ENCODE measurements around the gene TNK1. TPM values are rescaled to one million over a fixed set of nuclear protein-coding genes. Genes with fewer than 3 reads are reported as not detected.
A peak's percentile ranks its signal among the peaks of the same experiment; 100 is the strongest.

TNK1 gene
- total RNA-seq, 1 donor from 2014 or later: 4.9 TPM

GRCh38 chr17:7437950-7438614 lies 57.2 kb downstream of the TNK1 start:
- peak overlapping the region; percentile 85 for H3K27ac Mint-ChIP-seq
- peaks cover 43% of the 10 kb centered on the region for H3K4me1 Mint-ChIP-seq (ENCODE audit: low read depth)
- peaks cover 7% of the 10 kb centered on the region for H3K27me3 Mint-ChIP-seq (ENCODE audit: insufficient read depth)
- intact Hi-C loops (cut with micrococcal nuclease): loop anchor here (1.0 to 5.0 kb wide), 4 partner anchors 43 to 391 kb away; partner anchors contain the start of gene PLSCR3
- peak overlapping the region; percentile 81 for H3K4me3 Mint-ChIP-seq
- peaks cover 14% of the 10 kb centered on the region for H3K36me3 Mint-ChIP-seq (ENCODE audit: low read depth)
- no peaks in the 10 kb centered on the region for H3K9me3 Mint-ChIP-seq
- DNase-seq (ENCODE audit: low spot score): peak; percentile 72

DNA sequence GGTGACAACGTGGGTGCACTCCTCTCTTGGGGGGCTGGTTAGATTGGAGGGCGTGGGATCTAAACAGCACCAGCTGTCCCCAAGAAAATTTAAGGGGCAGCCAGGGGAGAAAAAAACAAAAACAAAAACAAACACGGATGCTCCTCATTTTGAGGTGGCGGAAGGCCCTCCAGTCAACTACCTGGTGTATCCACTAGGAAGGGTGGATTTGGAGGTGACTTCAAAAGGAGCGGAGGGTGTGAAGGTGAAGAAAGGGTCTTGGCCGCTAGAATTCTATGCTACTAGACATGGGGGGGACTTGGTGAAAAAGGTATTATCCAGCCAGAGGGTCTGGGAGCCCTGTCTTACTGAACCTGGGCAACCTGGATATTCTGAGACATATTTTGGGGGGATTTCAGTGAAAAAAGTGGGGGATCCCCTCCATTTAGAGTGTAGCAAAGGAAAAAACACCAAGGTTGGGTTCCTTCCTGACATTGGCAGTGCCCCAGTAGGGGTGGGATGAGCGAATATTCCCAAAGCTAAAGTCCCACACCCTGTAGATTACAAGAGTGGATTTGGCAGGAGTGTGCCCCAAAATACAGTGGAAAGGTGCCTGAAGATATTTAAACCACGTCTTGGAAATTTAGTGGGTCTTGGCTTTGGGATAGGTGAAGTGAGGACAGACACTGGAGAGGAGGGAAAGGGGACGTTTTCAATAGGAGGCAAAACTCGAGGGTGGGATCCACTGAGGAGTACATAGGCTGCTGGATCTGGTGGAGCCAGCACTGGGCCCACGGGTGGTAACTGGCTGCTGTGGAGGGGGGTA lies 58.0 kb downstream of the TNK1 start:
- H3K36me3 Mint-ChIP-seq (ENCODE audit: low read depth): peaks cover 16% of the 10 kb centered on the region
- H3K4me1 Mint-ChIP-seq (ENCODE audit: low read depth): peaks cover 43% of the 10 kb centered on the region
- DNase-seq (ENCODE audit: low spot score): no peak
- intact Hi-C loops (cut with micrococcal nuclease): loop anchor here (1.0 to 5.0 kb wide), 3 partner anchors 8 to 392 kb away; no protein-coding TSS in a partner anchor
- H3K9me3 Mint-ChIP-seq: no peaks in the 10 kb centered on the region
- peaks cover 7% of the 10 kb centered on the region for H3K27me3 Mint-ChIP-seq (ENCODE audit: insufficient read depth)
- peak overlapping the region; percentile 81 for H3K4me3 Mint-ChIP-seq
- peak overlapping the region; percentile 85 for H3K27ac Mint-ChIP-seq

Other genes starting within 250 kb of the TNK1 start
- gene ASGR1, start 201.7 kb upstream of the TNK1 start, total RNA-seq: 1.1 and 1.6 TPM in 2 replicates
- gene DLG4, start 161.3 kb upstream of the TNK1 start, total RNA-seq: 15.3 and 15.5 TPM in 2 replicates
- gene ACADVL, start 161.2 kb upstream of the TNK1 start, total RNA-seq: 287 and 294 TPM in 2 replicates
- gene DVL2, start 146.6 kb upstream of the TNK1 start, total RNA-seq: 70.0 and 73.5 TPM in 2 replicates
- gene PHF23, start 141.6 kb upstream of the TNK1 start, total RNA-seq: 52.5 and 55.4 TPM in 2 replicates
- gene GABARAP, start 138.6 kb upstream of the TNK1 start, total RNA-seq: 146 and 148 TPM in 2 replicates
- gene CTDNEP1, start 129.4 kb upstream of the TNK1 start, total RNA-seq: 191 and 193 TPM in 2 replicates
- 73.6 and 75.5 TPM in 2 replicates for gene ELP5, start 128.9 kb upstream of the TNK1 start, total RNA-seq
- gene CLDN7, start 118.6 kb upstream of the TNK1 start, total RNA-seq: 0.15 and 0.60 TPM in 2 replicates
- 0.17 and 0.31 TPM in 2 replicates for gene SLC2A4, start 99.4 kb upstream of the TNK1 start, total RNA-seq
- 0.36 TPM in 1 of 2 replicates, not detected in the other for gene YBX2, start 86.5 kb upstream of the TNK1 start, total RNA-seq
- gene EIF5A, start 73.5 kb upstream of the TNK1 start, total RNA-seq: 1,241 and 1,262 TPM in 2 replicates
- gene GPS2, start 65.7 kb upstream of the TNK1 start, total RNA-seq: 52.3 and 59.0 TPM in 2 replicates
- 57.1 and 60.9 TPM in 2 replicates for gene NEURL4, start 51.8 kb upstream of the TNK1 start, total RNA-seq
- 260 and 266 TPM in 2 replicates for gene ACAP1, start 44.6 kb upstream of the TNK1 start, total RNA-seq
- gene KCTD11, start 28.9 kb upstream of the TNK1 start, total RNA-seq: 5.3 TPM in 2 replicates
- gene TMEM95, start 25.9 kb upstream of the TNK1 start, total RNA-seq: 0.17 TPM in 1 of 2 replicates, not detected in the other
- 77.1 and 78.2 TPM in 2 replicates for gene PLSCR3, start 13.4 kb downstream of the TNK1 start, total RNA-seq
- gene TMEM256, start 23.0 kb downstream of the TNK1 start, total RNA-seq: 53.5 and 54.7 TPM in 2 replicates
- gene NLGN2, start 26.8 kb downstream of the TNK1 start, total RNA-seq: 2.3 and 2.7 TPM in 2 replicates
- not detected in 2 replicates for gene SPEM1, start 39.2 kb downstream of the TNK1 start, total RNA-seq
- not detected in 2 replicates for gene SPEM2, start 44.5 kb downstream of the TNK1 start, total RNA-seq
- gene SPEM3, start 47.8 kb downstream of the TNK1 start, total RNA-seq: not detected in 2 replicates
- 12.3 and 14.0 TPM in 2 replicates for gene TMEM102, start 54.3 kb downstream of the TNK1 start, total RNA-seq
- 5.3 and 6.4 TPM in 2 replicates for gene FGF11, start 58.4 kb downstream of the TNK1 start, total RNA-seq
- gene CHRNB1, start 64.0 kb downstream of the TNK1 start, total RNA-seq: 6.6 and 7.0 TPM in 2 replicates
- gene ZBTB4, start 98.5 kb downstream of the TNK1 start, total RNA-seq: 15.1 and 16.0 TPM in 2 replicates
- not detected in 2 replicates for gene SLC35G6, start 100.4 kb downstream of the TNK1 start, total RNA-seq
- 221 and 223 TPM in 2 replicates for gene POLR2A, start 103.3 kb downstream of the TNK1 start, total RNA-seq
- 18.6 and 26.5 TPM in 2 replicates for gene TNFSF12, start 168.0 kb downstream of the TNK1 start, total RNA-seq
- 2.2 and 3.3 TPM in 2 replicates for gene TNFSF13, start 177.7 kb downstream of the TNK1 start, total RNA-seq
- 102 and 104 TPM in 2 replicates for gene SENP3, start 180.8 kb downstream of the TNK1 start, total RNA-seq
- gene CD68, start 198.5 kb downstream of the TNK1 start, total RNA-seq: 2.4 and 3.3 TPM in 2 replicates
- gene MPDU1, start 202.8 kb downstream of the TNK1 start, total RNA-seq: 108 and 111 TPM in 2 replicates
- 0.20 and 0.78 TPM in 2 replicates for gene SOX15, start 209.0 kb downstream of the TNK1 start, total RNA-seq
- gene FXR2, start 233.8 kb downstream of the TNK1 start, total RNA-seq: 59.5 and 63.6 TPM in 2 replicates
- 23.8 and 24.0 TPM in 2 replicates for gene SAT2, start 246.7 kb downstream of the TNK1 start, total RNA-seq
- 0.20 TPM in 1 of 2 replicates, not detected in the other for gene SHBG, start 249.0 kb downstream of the TNK1 start, total RNA-seq